HL-60 (cell line): Measurements from ENCODE around the gene PKP4.

Experiments used
- CTCF ChIP-seq: IDR thresholded peaks from one replicate; pipeline ENCODE4 v1.5.1; 2011; ENCODE audit warnings: low read length, control low read depth, inconsistent platforms; ENCODE audit not compliant: insufficient read depth
- GABPA ChIP-seq: IDR thresholded peaks from 2 replicates; pipeline ENCODE4 v1.6.1; 2012; ENCODE audit warnings: low read depth
- POLR2AphosphoS5 ChIP-seq: IDR thresholded peaks from 2 replicates; pipeline ENCODE4 v1.6.1; 2012; ENCODE audit warnings: low read depth
- REST ChIP-seq: IDR thresholded peaks from 2 replicates; pipeline ENCODE4 v1.6.1; 2012; ENCODE audit warnings: low read depth; ENCODE audit not compliant: insufficient replicate concordance
- SPI1 ChIP-seq: IDR thresholded peaks from 2 replicates; pipeline ENCODE4 v1.6.1; 2012; ENCODE audit warnings: low read depth, mild to moderate bottlenecking, borderline replicate concordance

- TF ChIP-seq POLR2AphosphoS5 (no peak), CTCF (no peak), REST (no peak), SPI1 (no peak), GABPA (no peak)
These were observed 177.9 kb downstream of the PKP4 start for GRCh38 chr2:158634627-158635026.
